NCI-H128 (cell line): ENCODE data around the gene SLC35D1.
"Not testable (repeated sequence)": the region's sequence is repeated elsewhere in the genome, so short reads cannot be mapped to it uniquely, and the experiment has no call there.

Experiments
- DNase-seq: peaks from one replicate; lab custom pipeline; 2025; ENCODE audit not compliant: unreplicated experiment; lab: John Stamatoyannopoulos, UW

Gene SLC35D1

GRCh38 chr1:66993076-66993475, 60.9 kb downstream of the SLC35D1 start:
- no peak for DNase-seq

GRCh38 chr1:66985835-66986234, 68.1 kb downstream of the SLC35D1 start:
- DNase-seq = no peak

GRCh38 chr1:66984491-66984890, 69.5 kb downstream of the SLC35D1 start:
- no peak for DNase-seq

GRCh38 chr1:66982561-66983260, 71.2 kb downstream of the SLC35D1 start:
- no peak for DNase-seq

GRCh38 chr1:66981679-66982078, 72.3 kb downstream of the SLC35D1 start:
- no peak for DNase-seq

- DNase-seq = no peak
These were observed 73.1 kb downstream of the SLC35D1 start for GRCh38 chr1:66980745-66981367.

GRCh38 chr1:66979621-66980020, 74.3 kb downstream of the SLC35D1 start:
- not testable (repeated sequence) for DNase-seq

- DNase-seq = no peak
These were observed 75.7 kb downstream of the SLC35D1 start for GRCh38 chr1:66978201-66978600.

GRCh38 chr1:66968574-66968973, 85.4 kb downstream of the SLC35D1 start:
- DNase-seq = no peak

GRCh38 chr1:66966188-66966873, 87.6 kb downstream of the SLC35D1 start:
- DNase-seq = not testable (repeated sequence)

GRCh38 chr1:66957938-66958337, 96.0 kb downstream of the SLC35D1 start:
- DNase-seq = no peak

GRCh38 chr1:66954208-66954607, 99.7 kb downstream of the SLC35D1 start:
- no peak for DNase-seq

- no peak for DNase-seq
These were observed 102.4 kb downstream of the SLC35D1 start for GRCh38 chr1:66951513-66951912.
